K562 (cell line): ENCODE data around the gene ARHGEF3. TPM values are rescaled to one million over a fixed set of nuclear protein-coding genes. Genes with fewer than 3 reads are reported as not detected.

Source experiments
- ATAC-seq: fragments of 200-7000 bp; cut with Tn5 transposase; 3 replicates; pipeline ENCODE4 v1.9.1; 2020; ENCODE audit warnings: moderate library complexity
- BruUV-seq: library from RNA; stranded (reverse); fragments of 400-500 nt; replicated peaks from 2 replicates; lab custom pipeline; 2021; lab: Mats Ljungman, UMichigan
- CTCF ChIA-PET: fragments of 300-600 bp; formaldehyde crosslinking; extraction: SDS; loops from one replicate; lab custom pipeline; 2021; ENCODE audit warnings: low intra/inter-chr PET ratio; lab: Yijun Ruan, JAX
- POLR2A ChIA-PET: fragments of 300-600, 350-650 bp; sonication (Branson Sonifier 250); formaldehyde crosslinking; extraction: SDS; loops from one replicate; lab custom pipeline; 2021; ENCODE audit warnings: antibody characterized with exemption, inconsistent platforms; lab: Yijun Ruan, JAX
- DNase-seq, 4 experiments: peaks; one replicate each; pipeline versions ENCODE4 v3.0.0 to v3.0.0-alpha.2; 2011 to 2018; ENCODE audit warnings: low spot score in 3 of 4, mixed read lengths in 3 of 4; ENCODE audit errors: extremely low read depth in 1 of 4
- FAIRE-seq: peaks from 2 replicates; lab custom pipeline; 2011; peaks lifted over from hg19 to GRCh38; lab: Jason Lieb, UNC
- H2AFZ ChIP-seq: 2 replicates; pipeline ENCODE4 v1.6.0; 2011; ENCODE audit warnings: low read depth, low read length, control low read depth, inconsistent platforms
- H3K27ac ChIP-seq: fragments of 200-600 bp; 3 replicates; pipeline ENCODE4 v1.8.0; 2011; ENCODE audit warnings: low read depth, mild to moderate bottlenecking, control low read depth, inconsistent platforms, low read length, moderate library complexity, mixed read lengths; ENCODE audit errors: extremely low read depth
- H3K27me3 ChIP-seq, 2 experiments: fragments of 300-600 bp in 1 of 2; 2 replicates in 1 of 2; 3 replicates in 1 of 2; pipeline versions ENCODE4 v1.6.0 to v1.8.0; 2011; ENCODE audit warnings: inconsistent platforms in 2 of 2, low read length in 2 of 2, mild to moderate bottlenecking in 1 of 2, mixed read lengths in 1 of 2, moderate library complexity in 1 of 2; ENCODE audit not compliant: control insufficient read depth in 2 of 2, insufficient read depth in 2 of 2
- H3K36me3 ChIP-seq: fragments of 300-600 bp; 3 replicates; pipeline ENCODE4 v1.8.0; 2011; ENCODE audit warnings: mild to moderate bottlenecking, low read length, inconsistent platforms; ENCODE audit not compliant: control insufficient read depth, insufficient read depth
- H3K4me1 ChIP-seq, 2 experiments: fragments of 200-600 bp in 1 of 2; replicated peaks in 1 of 2; 2 replicates in 1 of 2; 3 replicates in 1 of 2; pipeline versions ENCODE4 v1.5.1 to v1.8.0; 2011; ENCODE audit warnings: inconsistent platforms in 2 of 2, low read length in 2 of 2, mild to moderate bottlenecking in 1 of 2, mixed read lengths in 1 of 2, moderate library complexity in 1 of 2; ENCODE audit not compliant: control insufficient read depth in 2 of 2, insufficient read depth in 2 of 2
- H3K4me2 ChIP-seq: 2 replicates; pipeline ENCODE4 v1.6.1; 2011; ENCODE audit warnings: low read length, control low read depth, inconsistent platforms, mixed read lengths; ENCODE audit not compliant: insufficient read depth
- H3K4me3 ChIP-seq: fragments of 200-600 bp; sonication (generic), shearing (Covaris generic); 2 replicates; pipeline ENCODE4 v1.5.1; 2016; ENCODE audit warnings: control low read depth, inconsistent platforms
- H3K79me2 ChIP-seq: fragments of 200-600 bp; 3 replicates; pipeline ENCODE4 v1.8.0; 2011; ENCODE audit warnings: low read length, inconsistent platforms; ENCODE audit not compliant: control insufficient read depth, insufficient read depth
- H3K9ac ChIP-seq, 2 experiments: 2 replicates each; pipeline versions ENCODE4 v1.6.0 to v1.6.1; 2011; ENCODE audit warnings: low read depth in 2 of 2, low read length in 2 of 2, control low read depth in 1 of 2, inconsistent platforms in 1 of 2, mild to moderate bottlenecking in 1 of 2, mixed read lengths in 1 of 2; ENCODE audit not compliant: insufficient read depth in 1 of 2
- H3K9me1 ChIP-seq: one replicate; pipeline ENCODE4 v1.6.0; 2011; ENCODE audit warnings: inconsistent platforms, mild to moderate bottlenecking, low read length, moderate library complexity; ENCODE audit not compliant: control insufficient read depth, insufficient read depth
- H3K9me3 ChIP-seq: replicated peaks from 2 replicates; pipeline ENCODE4 v1.5.1; 2011; ENCODE audit warnings: low read depth, low read length, inconsistent platforms; ENCODE audit not compliant: control insufficient read depth, insufficient read depth
- H4K20me1 ChIP-seq: replicated peaks from 2 replicates; pipeline ENCODE4 v1.6.1; 2011; ENCODE audit warnings: low read length, inconsistent platforms, mixed read lengths; ENCODE audit not compliant: control insufficient read depth, insufficient read depth
- ZNF277 ChIP-seq: fragments of 250-450 bp; sonication (Bioruptor Pico); IDR thresholded peaks from 2 replicates; pipeline ENCODE4 v1.8.0; 2022; ENCODE audit warnings: inconsistent platforms, mild to moderate bottlenecking, moderate library complexity, borderline replicate concordance
- ZNF695 ChIP-seq: fragments of 450-650 bp; formaldehyde crosslinking; IDR thresholded peaks from 2 replicates; pipeline ENCODE4 v1.4.0; 2020; ENCODE audit warnings: mild to moderate bottlenecking, moderate library complexity
- WGBS: fragments of 100-300 bp; shearing (Covaris generic); methylation state at CpG from one replicate; pipeline ENCODE4 v1.1.6; 2016; ENCODE audit warnings: low coverage, mixed read lengths; ENCODE audit not compliant: insufficient coverage; ENCODE audit errors: missing lambda C conversion rate; 5-methylcytosine and 5-hydroxymethylcytosine counted together
- in situ Hi-C: fragments of 300-500 bp; cut with MboI; formaldehyde crosslinking; loops from 4 replicates; pipeline ENCODE4 v1.15.0; 2018; ENCODE audit warnings: inconsistent platforms, mixed read lengths
- intact Hi-C: fragments of 100-400 bp; cut with micrococcal nuclease; formaldehyde crosslinking; loops from 2 replicates; pipeline ENCODE4 v1.14.2; 2022
- polyA plus RNA-seq, 8 experiments: library from polyadenylated mRNA; depleted of rRNA in 4 of 8; stranded (reverse) in 5 of 8; unstranded in 3 of 8; fragments of >200 nt; fragmentation: Nextera tagmentation in 2 of 8; fragmentation: Illumina TruSeq in 1 of 8; extraction: Ambion mirVana in 2 of 8; extraction: Trizol in 1 of 8; gene quantifications; 2 replicates each; pipeline versions ENCODE4 v1.2.1 to v1.2.3, GENCODE V29; 2011 to 2014; ENCODE audit warnings: inconsistent platforms in 1 of 8, missing spikeins in 1 of 8
- total RNA-seq, 7 experiments: library from RNA; depleted of rRNA in 6 of 7; stranded (reverse); fragments of >200 nt in 6 of 7; fragmentation: Illumina TruSeq in 2 of 7; extraction: Trizol in 2 of 7; gene quantifications; 2 replicates each; pipeline versions ENCODE4 v1.2.1 to v1.2.3, GENCODE V29; 2011 to 2021; ENCODE audit warnings: low replicate concordance in 1 of 7

ARHGEF3 gene
- total and polyA plus RNA-seq, 9 of the 15 experiments (the other 6 are each of a cell fraction or from before 2014, with no cell fraction given) = 0.77 to 2.7 (median 1.4) TPM

DNA sequence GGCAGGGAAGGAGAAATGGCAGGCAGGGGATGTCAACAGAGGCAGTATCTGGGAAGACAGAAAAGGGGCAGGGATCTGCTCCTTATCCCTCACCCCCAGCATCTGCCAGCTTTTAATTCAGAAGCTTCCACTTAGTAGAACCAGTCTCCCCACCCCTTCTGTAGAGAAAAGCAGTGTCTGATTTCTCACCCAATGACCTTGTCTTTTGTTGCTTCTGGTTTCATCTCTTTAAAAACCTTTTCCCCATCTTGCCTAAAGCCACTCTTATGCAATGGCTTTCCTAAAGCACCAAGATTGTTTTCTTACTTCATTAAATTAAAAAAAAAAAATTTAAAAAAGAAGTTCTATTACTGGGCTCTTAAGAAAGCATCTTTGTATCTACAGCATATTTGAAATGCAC lies 27.8 kb downstream of the ARHGEF3 start (continued):
- TF ChIP-seq ZNF277 = no peak
- TF ChIP-seq, all 486 proteins: peak for 0

DNA sequence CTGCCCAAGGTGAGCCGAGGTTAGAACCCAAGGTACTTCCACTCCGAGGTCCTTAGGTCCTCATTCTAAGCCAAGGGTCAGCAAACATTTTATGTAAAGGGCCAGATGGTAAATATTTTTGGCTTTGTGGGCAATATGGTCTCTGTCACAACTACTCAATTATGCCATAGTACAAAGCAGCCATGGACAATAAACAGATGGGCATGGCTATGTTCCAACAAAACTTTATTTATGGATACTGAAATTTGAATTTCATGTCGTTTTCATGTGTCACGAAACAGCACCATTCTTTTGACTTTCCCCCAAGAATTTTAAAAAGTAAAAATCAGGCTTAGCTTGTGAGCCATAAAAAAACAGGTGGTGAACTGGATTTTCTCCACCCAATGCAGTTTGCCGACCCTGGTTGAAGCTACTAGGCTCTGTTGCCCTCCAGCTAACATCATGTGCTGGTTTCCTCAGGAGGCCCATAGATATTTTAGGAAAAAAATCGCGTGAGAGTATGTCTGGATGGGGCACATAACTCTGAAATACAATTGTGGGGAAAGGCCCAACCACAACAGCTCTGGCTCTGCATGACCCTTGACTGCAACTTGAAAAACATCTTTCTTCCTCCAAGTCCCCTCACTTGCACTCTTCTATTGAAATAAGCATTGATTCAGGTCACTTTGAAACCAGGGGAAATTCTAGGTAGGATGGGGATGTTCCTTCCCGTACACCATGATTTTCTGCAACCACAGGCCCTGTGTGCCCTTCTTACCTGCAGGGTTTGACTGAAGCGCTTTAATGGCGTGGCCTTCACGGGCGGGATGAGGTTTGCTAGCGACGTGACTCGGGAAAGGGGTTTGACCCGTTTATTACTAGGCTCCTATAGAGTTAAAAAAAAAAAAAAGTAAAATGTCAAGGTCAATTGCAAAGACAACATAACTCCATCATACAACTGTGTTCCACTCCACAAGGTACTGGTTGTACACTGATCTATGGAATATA lies 28.5 kb downstream of the ARHGEF3 start:
- in situ Hi-C loops (no loop called here), intact Hi-C loops (no loop called here)
- no TSS peak for BruUV-seq
- Histone ChIP-seq H2AFZ (no peak overlapping the region), H3K9ac (no peak overlapping the region), H3K27me3 (peaks cover 0 to 6% of the 10 kb centered on the region in 2 experiments; a peak in 2 of 5 replicates), H3K4me2 (no peak overlapping the region), H3K4me3 (no peak overlapping the region), H3K79me2 (no peaks in the 10 kb centered on the region), H3K9me1 (no peaks in the 10 kb centered on the region), H3K9me3 (no peaks in the 10 kb centered on the region), H3K36me3 (no peaks in the 10 kb centered on the region), H4K20me1 (no peaks in the 10 kb centered on the region), H3K27ac (no peak overlapping the region), H3K4me1 (no peaks in the 10 kb centered on the region; a peak in 1 of 5 replicates)
- ChIA-PET POLR2A (no interaction called here), CTCF (no interaction called here)
- no peak for ATAC-seq
- no peak for FAIRE-seq
- WGBS = 6% methylated on average over 16 of the region's 16 CpGs
- TF ChIP-seq ZNF695 (CRISPR knock-in tag) = no peak
- DNase-seq = no peak
